ENCODE results near the gene TPRN. TPM values are rescaled to one million over a fixed set of nuclear protein-coding genes. Genes with fewer than 3 reads are reported as not detected.
A peak's percentile ranks its signal among the peaks of the same experiment; 100 is the strongest.

Gene TPRN
- total RNA-seq, 5 donors from 2014 or later (not counting 1 experiment from before 2014, with no cell fraction given), result 5.8 to 12.8 (median 12.1) TPM

- Histone ChIP-seq H3K4me3 (ENCODE audit: control insufficient read depth in 1 of 2, extremely low read depth in 1 of 2, low read length in 1 of 2) (no peak overlapping the region), H3K27ac (ENCODE audit: low read length) (no peak overlapping the region), H3K9me3 (no peaks in the 10 kb centered on the region), H3K4me1 (ENCODE audit: control insufficient read depth in 1 of 2, extremely low read depth in 1 of 2, insufficient read depth in 2 of 2, low read length in 2 of 2) (peaks cover 0 to 6% of the 10 kb centered on the region in 2 experiments), H3K36me3 (ENCODE audit: control insufficient read depth in 2 of 2, extremely low read depth in 1 of 2, insufficient read depth in 1 of 2, low read length in 1 of 2) (no peaks in the 10 kb centered on the region), H3K27me3 (replicated peaks in 1 of 2; ENCODE audit: control insufficient read depth in 2 of 2, extremely low read depth in 1 of 2, insufficient read depth in 2 of 2, low read length in 1 of 2) (peaks cover 0 to 60% of the 10 kb centered on the region in 2 experiments)
- ChIA-PET POLR2A (no interaction called here), CTCF (no interaction called here)
- no peaks in the 10 kb centered on the region for H3K36me3 Mint-ChIP-seq
- no peak for ATAC-seq (replicated peaks in 1 of 4)
- DNase-seq, result no peak
- H3K27ac Mint-ChIP-seq, result no peak overlapping the region
- no peak overlapping the region for H3K4me3 Mint-ChIP-seq
- peaks cover 0 to 2% (median 0%) of the 10 kb centered on the region in 3 donors for H3K4me1 Mint-ChIP-seq
- H3K9me3 Mint-ChIP-seq, result no peaks in the 10 kb centered on the region
- H3K27me3 Mint-ChIP-seq, result peaks cover 3 to 19% of the 10 kb centered on the region in 2 donors
- WGBS (ENCODE audit: insufficient coverage), result 43% methylated on average over 17 of the region's 24 CpGs
Measured at GRCh38 chr9:137147793-137148160, 52.8 kb downstream of the TPRN start.

GRCh38 chr9:137147091-137147792 lies 53.3 kb downstream of the TPRN start:
- H3K4me1 ChIP-seq (ENCODE audit: control insufficient read depth in 1 of 2, extremely low read depth in 1 of 2, insufficient read depth in 2 of 2, low read length in 2 of 2), result peaks cover 0 to 6% of the 10 kb centered on the region in 2 experiments
- Mint-ChIP-seq H3K36me3 (no peaks in the 10 kb centered on the region), H3K4me1 (peaks cover 0 to 4% (median 2%) of the 10 kb centered on the region in 3 donors), H3K27ac (peak overlapping the region; percentile 55), H3K9me3 (no peaks in the 10 kb centered on the region), H3K4me3 (no peak overlapping the region), H3K27me3 (peaks cover 7 to 24% of the 10 kb centered on the region in 2 donors)
- DNase-seq (no peak), ATAC-seq (replicated peaks in 1 of 4) (no peak)
- no peaks in the 10 kb centered on the region for H3K36me3 ChIP-seq (ENCODE audit: control insufficient read depth in 2 of 2, extremely low read depth in 1 of 2, insufficient read depth in 1 of 2, low read length in 1 of 2)
- WGBS (ENCODE audit: insufficient coverage), result 90% methylated on average over 22 of the region's 26 CpGs
- no peak overlapping the region for H3K4me3 ChIP-seq (ENCODE audit: control insufficient read depth in 1 of 2, extremely low read depth in 1 of 2, low read length in 1 of 2)
- ChIA-PET POLR2A (no interaction called here), CTCF (no interaction called here)
- no peak overlapping the region for H3K27ac ChIP-seq (ENCODE audit: low read length)
- no peaks in the 10 kb centered on the region for H3K9me3 ChIP-seq
- peaks cover 0 to 65% of the 10 kb centered on the region in 2 experiments for H3K27me3 ChIP-seq (replicated peaks in 1 of 2; ENCODE audit: control insufficient read depth in 2 of 2, extremely low read depth in 1 of 2, insufficient read depth in 2 of 2, low read length in 1 of 2)

GRCh38 chr9:137146527-137146918 lies 54.0 kb downstream of the TPRN start:
- CTCF ChIA-PET, result no interaction called here
- Histone ChIP-seq H3K4me1 (ENCODE audit: control insufficient read depth in 1 of 2, extremely low read depth in 1 of 2, insufficient read depth in 2 of 2, low read length in 2 of 2) (peaks cover 0 to 6% of the 10 kb centered on the region in 2 experiments), H3K36me3 (ENCODE audit: control insufficient read depth in 2 of 2, extremely low read depth in 1 of 2, insufficient read depth in 1 of 2, low read length in 1 of 2) (no peaks in the 10 kb centered on the region), H3K27me3 (replicated peaks in 1 of 2; ENCODE audit: control insufficient read depth in 2 of 2, extremely low read depth in 1 of 2, insufficient read depth in 2 of 2, low read length in 1 of 2) (peaks cover 0 to 72% of the 10 kb centered on the region in 2 experiments), H3K27ac (ENCODE audit: low read length) (no peak overlapping the region), H3K4me3 (ENCODE audit: control insufficient read depth in 1 of 2, extremely low read depth in 1 of 2, low read length in 1 of 2) (no peak overlapping the region), H3K9me3 (no peaks in the 10 kb centered on the region)
- 60% methylated on average over 1 of the region's 9 CpGs for WGBS (ENCODE audit: insufficient coverage)
- ATAC-seq (replicated peaks in 1 of 4), result no peak
- DNase-seq, result no peak
- H3K27ac Mint-ChIP-seq, result no peak overlapping the region
- no peaks in the 10 kb centered on the region for H3K9me3 Mint-ChIP-seq
- peaks cover 13 to 31% of the 10 kb centered on the region in 2 donors for H3K27me3 Mint-ChIP-seq
- H3K4me1 Mint-ChIP-seq, result peaks cover 0 to 6% (median 2%) of the 10 kb centered on the region in 3 donors
- H3K36me3 Mint-ChIP-seq, result no peaks in the 10 kb centered on the region
- H3K4me3 Mint-ChIP-seq, result no peak overlapping the region
- POLR2A ChIA-PET, result no interaction called here

GRCh38 chr9:137145731-137146526 lies 54.6 kb downstream of the TPRN start:
- H3K36me3 Mint-ChIP-seq, result no peaks in the 10 kb centered on the region
- H3K27me3 Mint-ChIP-seq, result peaks cover 13 to 37% of the 10 kb centered on the region in 2 donors
- Histone ChIP-seq H3K27me3 (replicated peaks in 1 of 2; ENCODE audit: control insufficient read depth in 2 of 2, extremely low read depth in 1 of 2, insufficient read depth in 2 of 2, low read length in 1 of 2) (peaks cover 2 to 76% of the 10 kb centered on the region in 2 experiments), H3K27ac (ENCODE audit: low read length) (no peak overlapping the region), H3K4me1 (ENCODE audit: control insufficient read depth in 1 of 2, extremely low read depth in 1 of 2, insufficient read depth in 2 of 2, low read length in 2 of 2) (peaks cover 0 to 2% of the 10 kb centered on the region in 2 experiments), H3K36me3 (ENCODE audit: control insufficient read depth in 2 of 2, extremely low read depth in 1 of 2, insufficient read depth in 1 of 2, low read length in 1 of 2) (no peaks in the 10 kb centered on the region), H3K9me3 (no peaks in the 10 kb centered on the region), H3K4me3 (ENCODE audit: control insufficient read depth in 1 of 2, extremely low read depth in 1 of 2, low read length in 1 of 2) (no peak overlapping the region)
- no peak overlapping the region for H3K27ac Mint-ChIP-seq
- no peaks in the 10 kb centered on the region for H3K9me3 Mint-ChIP-seq
- H3K4me1 Mint-ChIP-seq, result peaks cover 0 to 6% (median 0%) of the 10 kb centered on the region in 3 donors
- ATAC-seq (replicated peaks in 1 of 4) (no peak), DNase-seq (no peak)
- H3K4me3 Mint-ChIP-seq, result no peak overlapping the region
- 64% methylated on average over 44 of the region's 49 CpGs for WGBS (ENCODE audit: insufficient coverage)
- POLR2A ChIA-PET, result no interaction called here
- CTCF ChIA-PET, result no interaction called here

- H3K9me3 ChIP-seq, result no peaks in the 10 kb centered on the region
- DNase-seq (no peak), ATAC-seq (replicated peaks in 1 of 4) (no peak)
- H3K36me3 ChIP-seq (ENCODE audit: control insufficient read depth in 2 of 2, extremely low read depth in 1 of 2, insufficient read depth in 1 of 2, low read length in 1 of 2), result no peaks in the 10 kb centered on the region
- H3K27ac Mint-ChIP-seq, result no peak overlapping the region
- H3K27ac ChIP-seq (ENCODE audit: low read length), result no peak overlapping the region
- H3K27me3 Mint-ChIP-seq, result peaks cover 25 to 56% of the 10 kb centered on the region in 2 donors
- H3K4me3 ChIP-seq (ENCODE audit: control insufficient read depth in 1 of 2, extremely low read depth in 1 of 2, low read length in 1 of 2), result no peak overlapping the region
- peaks cover 0 to 6% (median 4%) of the 10 kb centered on the region in 3 donors for H3K4me1 Mint-ChIP-seq
- H3K4me3 Mint-ChIP-seq, result no peak overlapping the region
- H3K36me3 Mint-ChIP-seq, result no peaks in the 10 kb centered on the region
- peaks cover 7 to 78% of the 10 kb centered on the region in 2 experiments for H3K27me3 ChIP-seq (replicated peaks in 1 of 2; ENCODE audit: control insufficient read depth in 2 of 2, extremely low read depth in 1 of 2, insufficient read depth in 2 of 2, low read length in 1 of 2)
- CTCF ChIA-PET, result no interaction called here
- 50% methylated on average over 2 of the region's 4 CpGs for WGBS (ENCODE audit: insufficient coverage)
- POLR2A ChIA-PET, result no interaction called here
- no peaks in the 10 kb centered on the region for H3K9me3 Mint-ChIP-seq
- H3K4me1 ChIP-seq (ENCODE audit: control insufficient read depth in 1 of 2, extremely low read depth in 1 of 2, insufficient read depth in 2 of 2, low read length in 2 of 2), result peaks cover 0 to 4% of the 10 kb centered on the region in 2 experiments
Measured at GRCh38 chr9:137143459-137143858, 57.1 kb downstream of the TPRN start.

- H3K36me3 ChIP-seq (ENCODE audit: control insufficient read depth in 2 of 2, extremely low read depth in 1 of 2, insufficient read depth in 1 of 2, low read length in 1 of 2), result no peaks in the 10 kb centered on the region
- Mint-ChIP-seq H3K4me3 (no peak overlapping the region), H3K36me3 (no peaks in the 10 kb centered on the region), H3K27me3 (peaks cover 34 to 63% of the 10 kb centered on the region in 2 donors), H3K27ac (peak overlapping the region in 1 of 2 donors; percentile 44), H3K4me1 (peaks cover 0 to 6% (median 4%) of the 10 kb centered on the region in 3 donors), H3K9me3 (no peaks in the 10 kb centered on the region)
- peaks cover 11 to 84% of the 10 kb centered on the region in 2 experiments for H3K27me3 ChIP-seq (replicated peaks in 1 of 2; ENCODE audit: control insufficient read depth in 2 of 2, extremely low read depth in 1 of 2, insufficient read depth in 2 of 2, low read length in 1 of 2)
- DNase-seq (no peak), ATAC-seq (replicated peaks in 1 of 4) (no peak)
- CTCF ChIA-PET, result no interaction called here
- POLR2A ChIA-PET, result no interaction called here
- no peaks in the 10 kb centered on the region for H3K9me3 ChIP-seq
- no peak overlapping the region for H3K4me3 ChIP-seq (ENCODE audit: control insufficient read depth in 1 of 2, extremely low read depth in 1 of 2, low read length in 1 of 2)
- H3K4me1 ChIP-seq (ENCODE audit: control insufficient read depth in 1 of 2, extremely low read depth in 1 of 2, insufficient read depth in 2 of 2, low read length in 2 of 2), result peaks cover 0 to 9% of the 10 kb centered on the region in 2 experiments
- H3K27ac ChIP-seq (ENCODE audit: low read length), result no peak overlapping the region
- WGBS (ENCODE audit: insufficient coverage), result 65% methylated on average over 21 of the region's 24 CpGs
Measured at GRCh38 chr9:137141976-137142936, 58.3 kb downstream of the TPRN start.

Measured in T-cell (primary cell).